Fibroblast of mammary gland (primary cell): ENCODE measurements around the gene AFTPH.

ENCODE experiments used
- DNase-seq: peaks from one replicate; pipeline ENCODE4 v3.0.0-alpha.2; 2010; ENCODE audit warnings: low read depth
- H3K4me3 ChIP-seq: 2 replicates; pipeline ENCODE4 v1.5.1; 2011; ENCODE audit warnings: low read depth, mild to moderate bottlenecking, low read length, moderate library complexity; ENCODE audit not compliant: control insufficient read depth
- TF ChIP-seq, protein P1 (sequence below): conservative IDR thresholded peaks from 2 replicates; pipeline ENCODE4 v1.5.1; 2011; ENCODE audit warnings: low read depth, low read length, inconsistent platforms; ENCODE audit not compliant: control insufficient read depth, insufficient read depth

AFTPH gene

GRCh38 chr2:64582774-64583340 is 58.7 kb downstream of the AFTPH start:
- H3K4me3 ChIP-seq: no peak overlapping the region
- no peak for DNase-seq
- TF ChIP-seq, protein P1, sequence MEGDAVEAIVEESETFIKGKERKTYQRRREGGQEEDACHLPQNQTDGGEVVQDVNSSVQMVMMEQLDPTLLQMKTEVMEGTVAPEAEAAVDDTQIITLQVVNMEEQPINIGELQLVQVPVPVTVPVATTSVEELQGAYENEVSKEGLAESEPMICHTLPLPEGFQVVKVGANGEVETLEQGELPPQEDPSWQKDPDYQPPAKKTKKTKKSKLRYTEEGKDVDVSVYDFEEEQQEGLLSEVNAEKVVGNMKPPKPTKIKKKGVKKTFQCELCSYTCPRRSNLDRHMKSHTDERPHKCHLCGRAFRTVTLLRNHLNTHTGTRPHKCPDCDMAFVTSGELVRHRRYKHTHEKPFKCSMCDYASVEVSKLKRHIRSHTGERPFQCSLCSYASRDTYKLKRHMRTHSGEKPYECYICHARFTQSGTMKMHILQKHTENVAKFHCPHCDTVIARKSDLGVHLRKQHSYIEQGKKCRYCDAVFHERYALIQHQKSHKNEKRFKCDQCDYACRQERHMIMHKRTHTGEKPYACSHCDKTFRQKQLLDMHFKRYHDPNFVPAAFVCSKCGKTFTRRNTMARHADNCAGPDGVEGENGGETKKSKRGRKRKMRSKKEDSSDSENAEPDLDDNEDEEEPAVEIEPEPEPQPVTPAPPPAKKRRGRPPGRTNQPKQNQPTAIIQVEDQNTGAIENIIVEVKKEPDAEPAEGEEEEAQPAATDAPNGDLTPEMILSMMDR: no peak

DNA sequence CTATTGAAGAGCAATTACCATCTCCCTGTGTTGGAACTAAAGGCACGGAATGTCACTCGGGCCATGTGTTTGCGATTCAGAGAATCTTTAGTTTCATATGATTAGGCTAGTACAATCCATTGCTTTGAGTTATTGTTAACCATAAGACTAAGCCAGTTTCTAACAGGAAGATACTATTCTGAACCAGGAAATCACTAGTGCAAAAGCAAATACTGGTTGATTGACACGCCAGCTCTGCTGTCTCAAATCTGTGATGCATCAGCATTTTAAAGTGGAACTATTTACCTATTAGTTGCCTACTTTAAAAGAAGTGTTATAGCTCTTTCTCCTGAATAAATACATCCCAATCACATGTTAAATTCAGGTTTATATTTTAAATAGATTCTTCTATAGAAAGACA is 61.9 kb downstream of the AFTPH start:
- DNase-seq: no peak
- H3K4me3 ChIP-seq: no peak overlapping the region
- TF ChIP-seq, protein P1: no peak

DNA sequence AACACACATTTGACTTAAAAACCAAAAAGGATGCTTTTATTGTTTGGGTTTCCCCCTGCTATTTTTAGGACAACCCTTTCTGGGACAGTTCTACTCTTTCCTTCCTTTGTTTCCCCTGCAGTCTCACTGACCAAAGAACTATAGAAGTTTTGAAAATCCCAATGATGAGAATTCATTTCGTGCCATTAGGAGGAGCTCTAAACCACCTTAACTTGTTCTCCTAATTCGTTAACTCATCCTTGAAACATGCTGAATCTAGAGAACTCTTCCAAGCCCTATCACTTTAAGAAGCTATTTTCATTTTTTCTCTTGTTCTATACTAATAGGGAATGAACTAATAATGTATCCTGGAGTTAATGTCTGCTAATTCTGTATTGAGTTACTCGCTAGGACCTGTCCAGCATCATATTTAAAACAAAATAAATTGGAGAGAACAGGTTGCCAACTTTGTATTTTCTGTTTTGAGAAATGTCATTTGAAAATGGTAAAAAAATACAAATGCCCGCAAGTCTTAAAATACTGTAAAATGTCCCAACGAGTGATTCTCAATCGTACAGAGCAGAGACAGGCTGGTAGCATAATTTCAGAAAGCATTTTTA is 62.9 kb downstream of the AFTPH start:
- peak; percentile 70 for DNase-seq
- TF ChIP-seq, protein P1: peak; percentile 70

DNA sequence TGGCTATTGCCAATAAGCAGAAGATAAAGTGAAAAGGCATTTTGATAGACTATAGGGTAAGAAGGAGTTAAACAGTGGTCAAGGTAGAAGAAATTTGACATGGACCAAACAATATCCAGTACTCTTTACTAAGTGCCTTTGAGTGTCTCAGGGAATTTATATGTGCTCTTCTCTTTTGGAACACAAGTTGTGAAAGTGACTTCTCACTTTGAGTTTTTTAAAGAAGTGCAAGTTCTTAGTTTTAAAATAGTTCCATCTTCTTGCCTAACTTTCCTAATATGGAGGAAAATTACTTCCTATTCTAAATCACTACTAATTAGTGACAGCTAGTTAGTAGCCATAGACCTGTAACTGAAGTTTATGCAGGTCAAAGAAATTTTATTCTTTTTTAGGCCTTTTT is 63.4 kb downstream of the AFTPH start:
- TF ChIP-seq, protein P1: no peak
- H3K4me3 ChIP-seq: no peak overlapping the region
- DNase-seq: no peak

More for the DNA sequence above, 62.9 kb downstream of the AFTPH start:
- H3K4me3 ChIP-seq: no peak overlapping the region

GRCh38 chr2:64591188-64591587 is 67.1 kb downstream of the AFTPH start:
- DNase-seq: no peak

DNA sequence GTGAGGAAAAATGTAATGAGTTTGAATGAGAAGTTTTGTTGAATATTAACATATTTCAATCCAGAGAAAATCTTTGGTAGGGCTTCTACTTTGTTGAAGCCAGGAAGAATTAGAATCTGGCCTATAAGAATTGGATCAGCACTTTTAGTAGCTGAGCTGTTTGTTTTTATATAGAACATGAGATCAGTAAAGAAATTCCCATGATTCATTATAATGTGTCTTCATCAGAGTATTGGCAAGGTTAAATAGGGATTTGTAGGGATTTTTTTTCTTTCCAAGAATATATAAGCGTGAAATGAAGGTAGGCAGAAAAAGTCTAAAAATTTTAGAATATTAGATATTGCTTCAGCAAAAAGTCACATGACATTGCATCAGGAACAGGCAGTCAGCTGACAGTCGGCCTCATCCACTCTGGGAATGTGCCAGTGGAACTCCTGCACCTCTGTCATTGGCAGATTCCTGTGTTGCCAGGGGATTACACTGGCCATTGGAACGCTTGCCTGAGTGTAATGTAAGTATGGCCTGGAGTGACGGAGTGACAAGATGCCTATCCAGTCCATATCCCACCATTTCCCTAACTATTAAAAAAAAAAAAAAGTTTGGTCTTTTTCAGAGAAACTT is 69.0 kb downstream of the AFTPH start:
- TF ChIP-seq, protein P1: no peak
- peak; percentile 47 for DNase-seq
- H3K4me3 ChIP-seq: no peak overlapping the region

More at GRCh38 chr2:64591188-64591587, 67.1 kb downstream of the AFTPH start:
- TF ChIP-seq, protein P1: no peak
- no peak overlapping the region for H3K4me3 ChIP-seq
